B cell (primary cell): ENCODE results near the gene OSTC. TPM values are rescaled to one million over a fixed set of nuclear protein-coding genes. Genes with fewer than 3 reads are reported as not detected.

Experiments
- ATAC-seq: fragments of 200-7000 bp; cut with Tn5 transposase; one replicate; pipeline ENCODE4 v1.10.0; 2021; ENCODE audit warnings: low read depth, mild to moderate bottlenecking, moderate number of reproducible peaks, moderate library complexity
- CTCF ChIA-PET: fragments of 350-600 bp; sonication (Branson Sonifier 250); formaldehyde crosslinking; loops from one replicate; lab custom pipeline; 2021; ENCODE audit warnings: antibody characterized with exemption, inconsistent platforms; lab: Charles Lee
- POLR2A ChIA-PET: fragments of 350-600 bp; sonication (Branson Sonifier 250); formaldehyde crosslinking; loops from one replicate; lab custom pipeline; 2021; ENCODE audit warnings: antibody characterized with exemption; lab: Charles Lee
- DNase-seq: peaks from one replicate; pipeline ENCODE4 v3.0.0; 2013
- H2AFZ ChIP-seq: 2 replicates; pipeline ENCODE4 v1.6.1; 2012; ENCODE audit warnings: mild to moderate bottlenecking, low read depth, low read length; ENCODE audit not compliant: insufficient read depth, poor library complexity, severe bottlenecking
- H3K27ac ChIP-seq, 2 donors: 1 replicate in 1 of 2; 2 replicates in 1 of 2; pipeline ENCODE4 v1.5.1; 2012 to 2013; ENCODE audit warnings: low read length in 2 of 2, mild to moderate bottlenecking in 2 of 2, moderate library complexity in 1 of 2
- H3K27me3 ChIP-seq, 4 experiments: fragments of 200-600 bp in 1 of 4; sonication (generic) in 1 of 4; replicated peaks in 1 of 4; 1 replicate in 2 of 4; 2 replicates in 2 of 4; pipeline versions ENCODE4 v1.6.1 to v1.7.0; 2013 to 2016; ENCODE audit warnings: low read length in 3 of 4, mild to moderate bottlenecking in 2 of 4, mixed read lengths in 1 of 4, moderate library complexity in 1 of 4; ENCODE audit not compliant: insufficient read depth in 4 of 4, control insufficient read depth in 3 of 4; ENCODE audit errors: control extremely low read depth in 1 of 4
- H3K36me3 ChIP-seq, 2 experiments: replicated peaks in 1 of 2; 1 replicate in 1 of 2; 2 replicates in 1 of 2; pipeline versions ENCODE4 v1.6.1 to v1.7.1; 2013; ENCODE audit warnings: low read length in 1 of 2; ENCODE audit not compliant: insufficient read depth in 2 of 2, control insufficient read depth in 1 of 2; ENCODE audit errors: control extremely low read depth in 1 of 2, extremely low read depth in 1 of 2
- H3K4me1 ChIP-seq, 2 donors: fragments of 200-600 bp in 1 of 2; sonication (generic) in 1 of 2; 1 replicate in 1 of 2; 2 replicates in 1 of 2; pipeline versions ENCODE4 v1.5.1 to v1.6.1; 2013 to 2017; ENCODE audit warnings: low read length in 2 of 2; ENCODE audit not compliant: control insufficient read depth in 2 of 2, insufficient read depth in 2 of 2
- H3K4me2 ChIP-seq: replicated peaks from 2 replicates; pipeline ENCODE3; 2012; ENCODE audit warnings: mild to moderate bottlenecking, low read depth, low read length; ENCODE audit not compliant: poor library complexity, severe bottlenecking
- H3K4me3 ChIP-seq, 5 experiments: fragments of 200-600 bp in 1 of 5; sonication (generic) in 1 of 5; 1 replicate in 3 of 5; 2 replicates in 2 of 5; pipeline versions ENCODE4 v1.5.1 to v1.7.0; 2011 to 2016; ENCODE audit warnings: low read length in 4 of 5, mild to moderate bottlenecking in 4 of 5, low read depth in 2 of 5, control low read depth in 1 of 5, moderate library complexity in 1 of 5; ENCODE audit not compliant: insufficient read depth in 1 of 5; ENCODE audit errors: control extremely low read depth in 1 of 5, extremely low read depth in 1 of 5
- H3K79me2 ChIP-seq: fragments of 200-600 bp; sonication (generic); one replicate; pipeline ENCODE4 v1.6.0; 2016; ENCODE audit warnings: low read length; ENCODE audit not compliant: control insufficient read depth, insufficient read depth
- H3K9ac ChIP-seq: fragments of 200-600 bp; sonication (generic); 2 replicates; pipeline ENCODE4 v1.6.1; 2017; ENCODE audit warnings: mild to moderate bottlenecking, low read length, moderate library complexity
- H3K9me3 ChIP-seq, 3 donors: one replicate each; pipeline versions ENCODE4 v1.6.1 to v1.7.1; 2013; ENCODE audit warnings: low read length in 2 of 3; ENCODE audit not compliant: control insufficient read depth in 2 of 3, insufficient read depth in 1 of 3; ENCODE audit errors: control extremely low read depth in 1 of 3
- H4K20me1 ChIP-seq: 2 replicates; pipeline ENCODE4 v1.6.0; 2012; ENCODE audit warnings: mild to moderate bottlenecking, low read length; ENCODE audit not compliant: insufficient read depth, control insufficient read depth, poor library complexity, severe bottlenecking
- H3K27ac Mint-ChIP-seq: one replicate; pipeline ENCODE4 v1.8.0; 2021; ENCODE audit warnings: mixed read lengths
- H3K27me3 Mint-ChIP-seq: one replicate; pipeline ENCODE4 v1.8.0; 2021; ENCODE audit warnings: mixed read lengths
- H3K4me1 Mint-ChIP-seq: one replicate; pipeline ENCODE4 v1.8.0; 2021; ENCODE audit warnings: mixed read lengths
- H3K4me3 Mint-ChIP-seq: one replicate; pipeline ENCODE4 v1.8.0; 2021; ENCODE audit warnings: mixed read lengths
- H3K9me3 Mint-ChIP-seq: one replicate; pipeline ENCODE4 v1.8.0; 2022; ENCODE audit warnings: mixed read lengths; ENCODE audit not compliant: insufficient read depth
- CTCF ChIP-seq: fragments of 200-600 bp; IDR thresholded peaks from one replicate; pipeline ENCODE4 v1.8.0; 2022; ENCODE audit warnings: antibody characterized with exemption, mild to moderate bottlenecking
- EZH2 ChIP-seq: IDR thresholded peaks from 2 replicates; pipeline ENCODE4 v1.6.1; 2012; ENCODE audit warnings: borderline replicate concordance, low read depth, mild to moderate bottlenecking, moderate library complexity, low read length; ENCODE audit not compliant: insufficient read depth, poor library complexity, severe bottlenecking
- whole genome bisulfite sequencing: methylation state at CpG from one replicate; pipeline ENCODE4 v1.1.5; 2013; ENCODE audit warnings: missing lambda C conversion rate; ENCODE audit not compliant: insufficient coverage; 5-methylcytosine and 5-hydroxymethylcytosine counted together
- intact Hi-C: fragments of 100-400 bp; cut with micrococcal nuclease; formaldehyde crosslinking; loops from one replicate; pipeline ENCODE4 v1.10.0; 2022
- polyA plus RNA-seq: library from polyadenylated mRNA; depleted of rRNA; stranded (reverse); fragments of >200 nt; gene quantifications from 2 replicates; pipeline ENCODE4 v1.2.3, GENCODE V29; 2012
- total RNA-seq, 2 donors: library from RNA; stranded (reverse); fragments of 120-200 nt in 1 of 2; gene quantifications; 1 replicate in 1 of 2; 2 replicates in 1 of 2; pipeline versions ENCODE4 v1.2.3 to v1.2.4, GENCODE V29; 2013 to 2022

Gene OSTC
- total and polyA plus RNA-seq, 2 donors (not counting 1 experiment from before 2014, with no cell fraction given) = 33.3 to 38.9 TPM

GRCh38 chr4:108622828-108623227 lies 27.6 kb upstream of the OSTC start:
- POLR2A ChIA-PET = no interaction called here

More at GRCh38 chr4:108622828-108623227, 27.6 kb upstream of the OSTC start:
- ATAC-seq (no peak), DNase-seq (no peak)
- Histone ChIP-seq H2AFZ (no peak overlapping the region), H3K27me3 (no peaks in the 10 kb centered on the region), H3K9ac (no peak overlapping the region), H3K4me2 (no peak overlapping the region), H3K27ac (peak overlapping the region in 1 of 2 donors; percentile 6), H3K79me2 (peaks cover 10% of the 10 kb centered on the region), H3K36me3 (peaks cover 2 to 58% of the 10 kb centered on the region in 2 experiments), H3K4me3 (no peak overlapping the region), H3K9me3 (no peaks in the 10 kb centered on the region), H4K20me1 (peaks cover 17% of the 10 kb centered on the region), H3K4me1 (peaks cover 20 to 24% of the 10 kb centered on the region in 2 donors)
- CTCF ChIA-PET = no interaction called here
- intact Hi-C loops = loop anchor here (10.0 kb wide), 2 partner anchors 812 to 1192 kb away; partner anchors contain the start of genes GAR1 and SEC24B
- Mint-ChIP-seq H3K4me3 (no peak overlapping the region), H3K9me3 (no peaks in the 10 kb centered on the region), H3K27me3 (no peaks in the 10 kb centered on the region), H3K4me1 (peaks cover 46% of the 10 kb centered on the region), H3K27ac (no peak overlapping the region)
- 100% methylated on average over 4 of the region's 5 CpGs for WGBS
- TF ChIP-seq EZH2 = no peak
- no peak for TF ChIP-seq CTCF
